ENCODE results near the gene MECR.
A peak's percentile ranks its signal among the peaks of the same experiment; 100 is the strongest.

MECR gene

DNA sequence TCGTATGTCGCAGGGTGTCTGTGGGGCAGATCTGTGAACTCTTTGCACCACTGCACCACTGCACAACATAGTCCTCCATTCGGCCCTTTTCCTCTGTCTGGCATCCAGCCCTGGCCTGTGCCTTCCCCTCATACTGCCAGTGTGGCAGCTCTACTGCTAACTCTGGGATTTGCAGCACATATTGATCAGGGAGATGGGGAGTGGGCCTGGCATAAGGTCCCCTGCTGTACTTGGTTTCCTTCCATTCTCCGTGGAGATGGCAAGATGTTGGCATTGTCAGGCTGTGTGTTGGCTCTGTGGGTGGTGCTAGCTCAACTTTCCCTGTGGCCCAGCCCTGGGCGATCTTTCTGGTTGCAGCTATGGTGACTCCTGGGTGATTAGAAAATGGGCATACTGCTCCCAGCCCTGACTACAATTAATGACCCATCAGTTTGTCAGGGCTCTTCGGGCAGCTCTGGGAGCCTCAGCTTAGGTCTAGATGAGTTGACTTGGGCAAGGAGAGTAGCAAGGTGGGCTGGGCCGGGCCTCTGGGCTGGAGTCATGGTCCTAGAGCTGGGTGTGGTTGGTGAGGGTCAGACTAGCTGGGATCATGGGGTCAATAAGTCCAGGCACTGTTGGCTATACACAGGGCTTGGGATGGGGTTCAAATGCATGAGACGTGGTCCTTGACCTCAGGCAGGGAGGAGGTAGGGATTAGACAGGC, 17.0 kb upstream of the MECR start:
- Mint-ChIP-seq H3K4me3 (no peak overlapping the region), H3K4me1 (ENCODE audit: low read depth) (no peaks in the 10 kb centered on the region), H3K36me3 (ENCODE audit: low read depth) (no peaks in the 10 kb centered on the region), H3K9me3 (no peaks in the 10 kb centered on the region), H3K27ac (no peak overlapping the region), H3K27me3 (ENCODE audit: low read depth) (no peaks in the 10 kb centered on the region)
- no peak for DNase-seq (ENCODE audit: low spot score)

DNA sequence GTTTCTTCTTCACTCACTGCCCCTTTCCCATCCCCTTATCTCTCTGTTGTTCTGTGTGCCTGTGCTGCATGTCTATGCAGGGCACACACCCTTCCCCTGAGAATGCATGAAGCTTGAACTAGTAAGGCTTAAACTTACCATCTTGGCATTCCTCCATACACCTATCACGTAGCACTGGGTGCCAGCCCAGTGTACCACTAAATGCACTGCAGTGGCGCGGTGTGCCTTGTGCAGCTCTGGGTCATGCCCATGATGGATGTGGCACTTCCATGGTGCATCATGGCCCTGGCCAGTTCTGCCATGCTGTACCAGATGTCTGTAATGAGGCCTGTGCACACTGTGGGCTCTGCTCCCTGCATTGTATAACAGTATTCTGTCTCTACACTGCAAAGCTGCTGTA, 16.3 kb upstream of the MECR start:
- DNase-seq (ENCODE audit: low spot score): no peak
- Mint-ChIP-seq H3K4me1 (ENCODE audit: low read depth) (no peaks in the 10 kb centered on the region), H3K27ac (no peak overlapping the region), H3K36me3 (ENCODE audit: low read depth) (no peaks in the 10 kb centered on the region), H3K27me3 (ENCODE audit: low read depth) (peaks cover 1% of the 10 kb centered on the region), H3K9me3 (no peaks in the 10 kb centered on the region), H3K4me3 (no peak overlapping the region)

- no peak for DNase-seq (ENCODE audit: low spot score)
- Mint-ChIP-seq H3K36me3 (ENCODE audit: low read depth) (no peaks in the 10 kb centered on the region), H3K27ac (no peak overlapping the region), H3K9me3 (no peaks in the 10 kb centered on the region), H3K27me3 (ENCODE audit: low read depth) (peaks cover 12% of the 10 kb centered on the region), H3K4me1 (ENCODE audit: low read depth) (no peaks in the 10 kb centered on the region), H3K4me3 (no peak overlapping the region)
Measured at GRCh38 chr1:29245876-29246275, 15.1 kb upstream of the MECR start.

GRCh38 chr1:29245261-29245660, 14.5 kb upstream of the MECR start:
- no peaks in the 10 kb centered on the region for H3K4me1 Mint-ChIP-seq (ENCODE audit: low read depth)
- peaks cover 15% of the 10 kb centered on the region for H3K27me3 Mint-ChIP-seq (ENCODE audit: low read depth)
- no peak overlapping the region for H3K27ac Mint-ChIP-seq
- no peak overlapping the region for H3K4me3 Mint-ChIP-seq
- no peak for DNase-seq (ENCODE audit: low spot score)
- H3K9me3 Mint-ChIP-seq: no peaks in the 10 kb centered on the region
- no peaks in the 10 kb centered on the region for H3K36me3 Mint-ChIP-seq (ENCODE audit: low read depth)

- H3K4me1 Mint-ChIP-seq (ENCODE audit: low read depth): no peaks in the 10 kb centered on the region
- peaks cover 29% of the 10 kb centered on the region for H3K27me3 Mint-ChIP-seq (ENCODE audit: low read depth)
- no peaks in the 10 kb centered on the region for H3K36me3 Mint-ChIP-seq (ENCODE audit: low read depth)
- H3K4me3 Mint-ChIP-seq: no peak overlapping the region
- H3K27ac Mint-ChIP-seq: no peak overlapping the region
- H3K9me3 Mint-ChIP-seq: no peaks in the 10 kb centered on the region
- DNase-seq (ENCODE audit: low spot score): no peak
Measured at GRCh38 chr1:29243871-29244200, 13.1 kb upstream of the MECR start.

DNA sequence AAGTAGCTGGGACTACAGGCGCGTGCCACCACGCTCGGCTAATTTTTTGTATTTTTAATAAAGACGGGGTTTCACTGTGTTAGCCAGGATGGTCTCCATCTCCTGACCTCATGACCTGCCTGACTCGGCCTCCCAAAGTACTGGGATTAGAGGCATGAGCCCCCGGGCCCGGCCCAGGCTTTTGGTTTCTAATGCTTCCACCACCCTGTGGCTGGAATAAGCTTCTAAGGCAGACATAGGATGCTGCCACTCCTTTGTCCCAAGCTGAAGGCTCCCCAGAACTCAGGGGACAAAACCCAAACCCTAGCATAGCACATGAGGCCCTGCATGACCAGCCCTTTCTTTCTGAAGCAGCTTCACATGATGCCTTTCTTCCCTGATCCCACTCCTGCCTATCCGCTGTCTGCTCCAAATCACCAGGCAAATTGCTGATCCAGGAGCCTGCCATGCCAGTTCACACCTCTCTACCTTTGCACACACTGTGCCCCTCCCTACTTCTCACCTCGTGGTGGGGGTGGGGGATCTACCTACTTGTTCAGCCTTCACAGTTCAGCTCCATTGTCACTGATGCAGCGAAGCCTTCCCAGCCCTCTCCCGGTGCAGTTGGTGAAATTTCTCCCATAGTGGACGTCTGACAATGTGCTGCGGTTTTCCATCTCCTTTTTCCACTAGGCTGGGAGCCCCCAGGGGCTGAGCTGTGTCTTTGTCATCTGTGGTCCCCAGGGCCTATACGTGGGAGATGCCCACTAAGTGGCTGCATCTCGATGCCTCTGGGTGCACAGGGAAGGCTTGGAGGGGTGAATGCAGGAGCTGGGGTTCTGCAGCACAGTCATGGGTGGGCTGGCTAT, 12.5 kb upstream of the MECR start:
- Mint-ChIP-seq H3K27me3 (ENCODE audit: low read depth) (peaks cover 34% of the 10 kb centered on the region), H3K9me3 (no peaks in the 10 kb centered on the region)

DNA sequence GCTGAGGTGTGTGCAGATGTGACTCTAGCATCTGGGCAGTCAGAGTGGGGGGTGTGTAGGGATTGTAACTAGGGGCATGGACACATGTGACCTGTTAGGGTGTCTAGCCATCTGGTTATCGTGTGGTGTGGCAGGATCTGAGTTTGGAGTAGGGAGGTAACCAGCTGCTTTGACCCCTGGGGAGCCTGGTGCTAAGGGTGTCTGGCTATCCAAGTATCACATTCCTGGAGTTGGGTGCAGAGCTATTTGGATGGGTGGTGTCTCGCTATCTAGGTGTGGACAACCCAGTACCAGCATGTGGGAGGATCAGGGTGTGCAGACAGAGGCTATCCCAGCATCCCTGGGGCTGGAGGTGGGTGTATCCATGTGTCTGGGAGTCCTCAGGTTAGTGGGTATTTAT, 10.3 kb upstream of the MECR start:
- no peak for DNase-seq (ENCODE audit: low spot score)
- no peak overlapping the region for H3K27ac Mint-ChIP-seq
- peaks cover 46% of the 10 kb centered on the region for H3K27me3 Mint-ChIP-seq (ENCODE audit: low read depth)
- peaks cover 13% of the 10 kb centered on the region for H3K4me1 Mint-ChIP-seq (ENCODE audit: low read depth)
- no peaks in the 10 kb centered on the region for H3K9me3 Mint-ChIP-seq
- no peak overlapping the region for H3K4me3 Mint-ChIP-seq
- H3K36me3 Mint-ChIP-seq (ENCODE audit: low read depth): peaks cover 5% of the 10 kb centered on the region

More for the DNA sequence above, 12.5 kb upstream of the MECR start:
- Mint-ChIP-seq H3K4me1 (ENCODE audit: low read depth) (peaks cover 3% of the 10 kb centered on the region), H3K27ac (no peak overlapping the region), H3K36me3 (ENCODE audit: low read depth) (no peaks in the 10 kb centered on the region), H3K4me3 (no peak overlapping the region)
- no peak for DNase-seq (ENCODE audit: low spot score)

GRCh38 chr1:29240400-29240837, 9.7 kb upstream of the MECR start:
- peaks cover 52% of the 10 kb centered on the region for H3K27me3 Mint-ChIP-seq (ENCODE audit: low read depth)
- no peak overlapping the region for H3K27ac Mint-ChIP-seq
- DNase-seq (ENCODE audit: low spot score): no peak
- H3K4me1 Mint-ChIP-seq (ENCODE audit: low read depth): peaks cover 16% of the 10 kb centered on the region
- no peak overlapping the region for H3K4me3 Mint-ChIP-seq
- H3K9me3 Mint-ChIP-seq: no peaks in the 10 kb centered on the region
- H3K36me3 Mint-ChIP-seq (ENCODE audit: low read depth): peaks cover 5% of the 10 kb centered on the region

GRCh38 chr1:29239142-29239541, 8.4 kb upstream of the MECR start:
- H3K9me3 Mint-ChIP-seq: no peaks in the 10 kb centered on the region
- no peak for DNase-seq (ENCODE audit: low spot score)
- peaks cover 5% of the 10 kb centered on the region for H3K36me3 Mint-ChIP-seq (ENCODE audit: low read depth)
- H3K27me3 Mint-ChIP-seq (ENCODE audit: low read depth): peaks cover 61% of the 10 kb centered on the region
- no peak overlapping the region for H3K27ac Mint-ChIP-seq
- H3K4me3 Mint-ChIP-seq: no peak overlapping the region
- H3K4me1 Mint-ChIP-seq (ENCODE audit: low read depth): peaks cover 16% of the 10 kb centered on the region

DNA sequence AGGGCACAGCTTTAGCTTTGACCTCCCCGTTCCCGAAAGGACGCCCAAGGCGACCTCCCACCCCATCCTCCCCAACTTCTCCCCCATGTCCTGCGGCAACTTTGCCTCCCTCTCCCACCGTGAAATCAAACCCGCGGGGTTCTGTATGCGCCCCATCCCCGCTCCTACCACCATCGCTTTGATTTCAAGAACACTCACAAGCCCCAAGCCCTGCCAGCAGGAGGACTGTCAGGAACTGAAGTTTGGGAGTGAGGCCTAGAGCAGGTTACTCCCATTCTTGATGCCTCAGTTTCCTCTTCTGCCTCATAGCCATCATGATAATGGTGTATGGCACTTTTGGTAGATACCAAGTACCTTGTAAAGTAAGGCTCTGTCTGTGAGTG, 7.9 kb upstream of the MECR start:
- peaks cover 5% of the 10 kb centered on the region for H3K36me3 Mint-ChIP-seq (ENCODE audit: low read depth)
- H3K4me3 Mint-ChIP-seq: peak overlapping the region; percentile 55
- H3K27me3 Mint-ChIP-seq (ENCODE audit: low read depth): peaks cover 65% of the 10 kb centered on the region
- no peak for DNase-seq (ENCODE audit: low spot score)
- H3K4me1 Mint-ChIP-seq (ENCODE audit: low read depth): peaks cover 16% of the 10 kb centered on the region
- H3K9me3 Mint-ChIP-seq: no peaks in the 10 kb centered on the region
- no peak overlapping the region for H3K27ac Mint-ChIP-seq

- Mint-ChIP-seq H3K27ac (no peak overlapping the region), H3K27me3 (ENCODE audit: low read depth) (peaks cover 66% of the 10 kb centered on the region), H3K4me3 (peak overlapping the region; percentile 72), H3K9me3 (no peaks in the 10 kb centered on the region), H3K36me3 (ENCODE audit: low read depth) (peaks cover 5% of the 10 kb centered on the region), H3K4me1 (ENCODE audit: low read depth) (peaks cover 16% of the 10 kb centered on the region)
- no peak for DNase-seq (ENCODE audit: low spot score)
Measured at GRCh38 chr1:29237852-29238619, 7.3 kb upstream of the MECR start.

DNA sequence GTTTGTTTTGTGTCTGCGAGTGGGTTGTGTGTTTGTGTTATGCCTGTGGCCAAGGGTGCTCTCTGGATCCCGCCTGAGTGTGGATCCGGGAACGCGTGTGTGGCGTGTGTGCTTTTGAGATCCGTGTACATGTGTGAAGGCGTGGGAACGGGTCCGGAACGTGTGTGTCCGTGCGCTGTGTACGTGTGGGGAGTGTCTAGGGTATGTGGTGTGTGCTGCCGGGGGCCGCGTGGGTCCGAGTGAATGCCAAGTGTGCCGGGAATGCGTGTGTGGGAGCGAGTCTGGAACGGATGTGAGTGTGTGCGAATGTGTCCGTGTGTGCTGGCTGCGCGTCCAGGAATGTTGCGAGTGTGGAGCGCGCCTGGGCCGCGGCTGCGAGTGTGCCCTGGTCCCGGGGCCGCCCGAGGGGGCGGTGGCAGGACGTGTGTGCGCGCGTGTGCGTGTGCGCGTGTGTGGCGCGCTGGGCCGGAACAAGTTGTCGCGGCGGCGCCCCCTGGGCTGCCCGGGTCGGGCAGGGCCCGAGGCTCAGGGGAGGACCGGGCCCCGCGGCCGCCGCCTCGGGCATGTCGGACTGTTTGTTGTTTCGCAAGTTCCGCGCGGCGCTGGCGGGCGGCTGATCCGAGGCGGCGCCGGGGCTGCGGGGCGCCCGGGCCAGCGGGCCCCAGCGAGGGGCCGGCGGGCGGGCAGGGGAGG, 6.5 kb upstream of the MECR start:
- Mint-ChIP-seq H3K27ac (peak overlapping the region; percentile 37), H3K9me3 (no peaks in the 10 kb centered on the region), H3K36me3 (ENCODE audit: low read depth) (peaks cover 5% of the 10 kb centered on the region), H3K27me3 (ENCODE audit: low read depth) (peaks cover 66% of the 10 kb centered on the region), H3K4me1 (ENCODE audit: low read depth) (peaks cover 16% of the 10 kb centered on the region), H3K4me3 (peak overlapping the region; percentile 88)
- DNase-seq (ENCODE audit: low spot score): no peak

DNA sequence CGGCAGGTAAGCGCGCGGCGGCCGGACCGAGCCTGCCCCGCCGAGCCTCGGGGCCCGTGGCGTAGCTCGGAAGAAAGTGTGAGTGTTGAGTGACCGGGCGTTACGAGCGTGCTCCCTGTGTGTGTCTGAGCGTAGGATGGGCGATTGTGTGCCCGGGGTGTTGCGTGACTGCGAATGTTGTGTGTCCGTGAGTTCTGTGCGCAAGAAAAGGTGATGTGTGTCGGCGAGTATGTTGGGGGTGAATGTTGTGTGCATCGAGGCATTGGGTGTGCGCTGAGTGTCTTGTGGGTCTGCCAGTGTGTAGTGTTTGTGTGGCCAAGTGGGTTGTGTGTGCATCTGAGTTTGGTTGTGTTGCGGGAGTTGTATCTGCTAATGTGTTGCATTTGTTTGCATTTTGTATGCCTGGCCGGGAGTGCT, 6.0 kb upstream of the MECR start:
- Mint-ChIP-seq H3K4me1 (ENCODE audit: low read depth) (peaks cover 16% of the 10 kb centered on the region), H3K27me3 (ENCODE audit: low read depth) (peaks cover 63% of the 10 kb centered on the region), H3K27ac (peak overlapping the region; percentile 37), H3K4me3 (peak overlapping the region; percentile 88), H3K36me3 (ENCODE audit: low read depth) (peaks cover 5% of the 10 kb centered on the region), H3K9me3 (no peaks in the 10 kb centered on the region)
- DNase-seq (ENCODE audit: low spot score): no peak

All from T-helper 2 cell treated with Interferon-gamma antibody and Interleukin-4, amounts not matched to agents 5 μg/mL and 100 μg/mL, for 36 hours (primary cell).